NCI-H2171 (cell line): ENCODE results near the gene PPM1K.

Experiments
- DNase-seq: peaks from one replicate; lab custom pipeline; 2025; lab: John Stamatoyannopoulos, UW

The PPM1K gene

DNA sequence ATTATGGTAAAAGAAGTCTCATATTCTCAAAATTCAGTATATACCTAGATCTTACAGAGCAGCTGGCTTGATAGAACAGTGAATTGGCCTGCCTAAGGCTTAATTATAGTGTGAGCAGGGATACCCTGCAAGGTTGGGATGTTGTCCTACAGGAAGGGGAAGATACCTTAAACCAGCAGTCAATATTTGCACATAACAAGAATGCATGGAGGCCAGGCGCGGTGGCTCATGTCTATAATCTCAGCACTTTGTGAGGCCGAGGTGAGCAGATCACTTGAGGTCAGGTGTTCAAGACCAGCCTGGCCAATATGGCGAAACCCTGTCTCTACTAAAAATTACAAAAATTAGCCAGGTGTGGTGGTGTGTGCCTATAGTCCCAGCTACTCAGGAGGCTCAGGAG, 67.2 kb downstream of the PPM1K start:
- no peak for DNase-seq

GRCh38 chr4:88216395-88216794, 68.0 kb downstream of the PPM1K start:
- DNase-seq = no peak

GRCh38 chr4:88215351-88215750, 69.0 kb downstream of the PPM1K start:
- DNase-seq = no peak

GRCh38 chr4:88212253-88212561, 72.2 kb downstream of the PPM1K start:
- no peak for DNase-seq

DNA sequence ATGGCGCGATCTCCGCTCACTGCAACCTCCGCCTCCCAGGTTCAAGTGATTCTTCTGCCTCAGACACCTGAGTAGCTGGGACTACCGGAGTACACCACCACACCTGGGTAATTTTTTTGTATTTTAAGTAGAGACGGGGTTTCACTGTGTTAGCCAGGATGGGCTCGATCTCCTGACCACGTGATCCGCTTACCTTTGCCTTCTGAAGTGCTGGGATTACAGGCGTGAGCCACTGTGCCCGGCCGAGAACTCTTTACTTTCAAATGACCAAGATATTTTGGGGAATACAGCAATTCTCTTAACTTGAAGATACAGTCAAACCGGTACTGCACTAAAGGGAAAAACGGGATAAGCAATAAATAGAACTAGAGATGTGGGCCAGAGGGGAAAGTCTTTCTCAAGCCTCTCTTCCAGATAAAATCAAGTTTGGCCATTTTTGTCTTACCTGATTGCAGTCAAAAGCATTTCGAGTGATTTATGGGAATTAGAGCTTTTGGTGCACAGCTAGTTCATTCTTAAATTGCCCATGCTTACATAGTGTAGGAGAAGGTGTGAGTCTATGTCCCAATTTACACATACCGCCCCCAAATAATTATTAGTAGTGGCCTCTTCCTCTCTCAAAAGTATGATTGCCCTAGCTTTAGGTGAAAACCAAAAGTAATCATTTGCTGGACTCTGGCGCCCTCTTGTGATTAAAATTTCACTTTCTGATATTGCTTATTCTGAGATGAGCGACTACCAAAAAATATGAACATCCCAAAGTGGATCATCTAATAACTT, 72.7 kb downstream of the PPM1K start:
- DNase-seq = no peak

GRCh38 chr4:88208156-88208555, 76.2 kb downstream of the PPM1K start:
- DNase-seq = no peak
